GM21786 (cell line): Measurements from ENCODE around the gene PIEZO1.

Experiments used
- ATAC-seq: cut with Tn5 transposase; IDR thresholded peaks from one replicate; pipeline ENCODE4 v1.9.1; 2021; ENCODE audit not compliant: unreplicated experiment

PIEZO1 gene

GRCh38 chr16:88705801-88706228, 79.2 kb downstream of the PIEZO1 start:
- peak; percentile 11 for ATAC-seq

DNA sequence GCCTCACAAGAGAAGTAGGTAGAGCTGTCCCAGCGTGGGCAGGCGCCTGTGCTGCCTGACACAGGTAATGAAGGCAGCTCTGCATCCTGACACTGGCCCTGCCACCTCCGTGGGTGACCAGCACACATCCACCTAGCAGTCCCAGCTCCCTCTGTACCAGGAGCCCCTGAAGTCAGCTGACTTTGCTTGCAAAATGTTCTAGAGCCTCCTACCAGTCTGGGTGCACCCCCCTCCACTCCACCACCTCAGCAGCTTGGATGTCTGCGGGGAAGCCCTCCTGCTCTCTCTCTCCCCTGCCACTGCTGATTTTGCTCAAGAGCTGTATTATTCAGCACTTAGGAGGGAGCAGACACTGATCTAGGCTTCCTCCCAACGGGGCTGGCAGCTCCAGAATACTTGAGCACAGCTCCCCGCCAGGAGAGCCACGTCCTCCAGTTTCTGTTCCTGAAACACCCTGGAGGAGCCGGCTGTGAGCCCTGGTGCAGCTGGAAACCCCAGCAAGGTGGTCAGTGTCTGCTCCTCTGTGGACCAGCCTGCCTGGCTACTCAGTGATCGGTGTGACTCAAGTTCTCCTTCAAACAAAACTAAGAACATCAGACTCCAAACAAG, 79.8 kb downstream of the PIEZO1 start:
- no peak for ATAC-seq

GRCh38 chr16:88703486-88704309, 81.3 kb downstream of the PIEZO1 start:
- ATAC-seq: no peak

DNA sequence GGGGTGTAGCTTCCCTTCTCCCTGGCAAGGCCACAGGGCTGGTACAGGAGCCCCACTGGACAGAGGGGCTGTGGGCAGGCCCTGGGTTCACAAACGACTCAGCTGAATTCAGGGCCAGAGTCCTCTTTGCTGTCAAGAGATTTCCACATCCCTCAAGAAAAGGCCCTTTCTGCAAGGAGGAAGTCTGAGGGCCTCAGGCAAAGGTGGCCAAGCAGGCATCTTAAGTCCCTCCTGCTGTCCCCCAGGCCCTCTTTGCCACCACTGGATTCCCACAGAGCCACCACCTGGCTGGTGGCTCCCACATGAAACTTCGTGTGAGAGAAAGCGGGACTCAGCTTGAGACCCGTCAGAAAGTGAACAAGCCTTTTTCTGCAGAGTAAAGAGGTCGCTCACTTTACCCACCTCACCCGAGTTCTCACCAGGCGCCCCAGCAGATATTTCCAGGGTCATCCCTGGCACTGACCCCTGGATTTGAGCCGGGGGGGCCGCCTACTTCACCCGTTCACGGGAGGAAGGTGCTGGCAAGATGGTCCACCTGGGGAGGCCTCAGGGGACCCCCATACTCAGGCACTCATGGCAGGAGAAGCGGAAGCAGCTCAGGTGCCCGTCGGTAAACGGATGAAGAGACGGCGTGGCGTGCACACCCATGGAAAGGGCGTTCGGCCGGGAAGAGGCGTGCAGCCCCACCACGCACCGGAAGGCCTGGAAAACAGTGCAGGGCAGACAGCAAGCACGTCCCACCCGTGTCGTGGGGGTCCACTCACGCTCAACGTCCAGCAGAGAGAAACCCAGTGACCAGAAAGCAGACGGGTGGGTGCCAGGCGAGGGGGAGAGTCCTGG, 82.4 kb downstream of the PIEZO1 start:
- no peak for ATAC-seq

GRCh38 chr16:88701581-88702370, 83.2 kb downstream of the PIEZO1 start:
- no peak for ATAC-seq

DNA sequence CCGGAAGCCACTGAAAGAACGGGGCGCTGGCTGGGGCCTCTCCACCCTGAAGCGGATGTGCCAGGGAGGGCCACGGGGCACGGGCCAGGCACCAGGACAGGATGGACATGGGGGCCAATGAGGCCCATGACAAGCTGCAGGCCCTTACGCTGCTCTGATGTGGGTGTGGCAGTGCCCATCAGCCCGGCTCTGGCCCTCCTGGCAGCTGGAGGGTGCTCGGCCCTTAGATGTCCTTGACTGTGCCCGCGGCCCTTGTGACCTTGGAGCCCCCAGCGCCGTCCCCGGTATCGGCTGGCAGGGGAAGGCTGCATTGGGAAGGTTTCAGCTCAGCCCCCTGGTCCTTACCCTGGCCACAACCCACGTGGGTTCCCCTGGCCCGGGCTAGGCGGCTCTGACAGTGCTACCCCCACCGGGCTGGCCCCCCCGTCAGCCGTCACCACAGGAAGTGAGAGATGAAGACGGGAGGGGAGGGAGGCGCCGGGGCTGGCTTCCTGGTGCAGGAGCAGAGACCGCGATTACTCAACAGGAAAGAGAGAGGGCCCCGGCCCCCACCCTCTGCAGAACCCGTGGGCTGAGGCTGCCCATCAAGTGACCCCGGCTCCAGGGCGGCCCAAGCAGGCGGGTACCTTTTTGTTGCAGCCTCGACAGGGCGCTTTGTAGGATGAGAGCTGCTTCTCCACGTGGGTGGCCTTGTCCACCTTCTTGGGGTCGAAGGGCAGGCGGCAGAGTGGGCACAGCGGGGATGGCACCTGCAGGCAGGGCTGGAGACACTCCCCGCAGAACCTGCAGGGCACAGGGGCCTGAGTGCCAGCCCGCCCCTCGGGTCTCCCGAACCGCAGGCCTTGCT, 84.2 kb downstream of the PIEZO1 start:
- peak; percentile 69 for ATAC-seq

DNA sequence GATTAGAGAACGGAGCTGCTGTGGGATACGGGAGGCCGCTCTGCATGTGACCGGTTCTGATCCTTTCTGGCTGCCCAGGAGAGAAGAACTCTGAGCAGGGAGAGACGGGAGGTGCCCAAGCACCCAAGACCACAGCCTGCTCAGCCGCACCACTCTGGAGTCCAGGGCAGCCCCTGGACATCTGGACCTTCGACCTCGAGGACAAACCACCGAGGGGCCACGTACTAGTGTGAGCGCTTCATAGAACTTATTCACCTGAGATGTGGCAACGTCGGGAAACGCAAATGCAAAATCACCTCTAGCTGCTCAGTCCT, 84.7 kb downstream of the PIEZO1 start:
- ATAC-seq: no peak

DNA sequence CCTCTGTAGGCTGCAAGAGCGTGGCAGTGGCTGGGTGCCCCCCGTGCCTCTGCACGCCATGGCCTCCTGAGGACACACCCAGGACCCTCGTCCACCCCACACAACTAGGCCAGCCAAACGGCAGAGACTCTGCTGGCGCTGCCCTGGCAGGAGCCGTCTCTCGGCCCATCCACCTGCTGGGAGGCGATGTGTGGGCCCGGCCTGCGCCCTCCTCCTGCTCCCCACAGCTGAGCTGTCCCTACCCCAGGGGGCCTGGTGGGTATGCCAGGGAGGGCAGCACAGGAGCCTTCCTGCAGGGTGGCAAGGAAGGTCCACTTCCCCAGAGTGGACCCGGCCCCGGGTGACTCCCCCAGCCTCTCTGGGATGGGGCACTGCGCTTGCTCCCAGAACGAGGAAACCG, 85.8 kb downstream of the PIEZO1 start:
- ATAC-seq: no peak

- ATAC-seq: no peak
Measured at GRCh38 chr16:88698646-88699045, 86.4 kb downstream of the PIEZO1 start.

- ATAC-seq: no peak
Measured at GRCh38 chr16:88697831-88698615, 87.0 kb downstream of the PIEZO1 start.

DNA sequence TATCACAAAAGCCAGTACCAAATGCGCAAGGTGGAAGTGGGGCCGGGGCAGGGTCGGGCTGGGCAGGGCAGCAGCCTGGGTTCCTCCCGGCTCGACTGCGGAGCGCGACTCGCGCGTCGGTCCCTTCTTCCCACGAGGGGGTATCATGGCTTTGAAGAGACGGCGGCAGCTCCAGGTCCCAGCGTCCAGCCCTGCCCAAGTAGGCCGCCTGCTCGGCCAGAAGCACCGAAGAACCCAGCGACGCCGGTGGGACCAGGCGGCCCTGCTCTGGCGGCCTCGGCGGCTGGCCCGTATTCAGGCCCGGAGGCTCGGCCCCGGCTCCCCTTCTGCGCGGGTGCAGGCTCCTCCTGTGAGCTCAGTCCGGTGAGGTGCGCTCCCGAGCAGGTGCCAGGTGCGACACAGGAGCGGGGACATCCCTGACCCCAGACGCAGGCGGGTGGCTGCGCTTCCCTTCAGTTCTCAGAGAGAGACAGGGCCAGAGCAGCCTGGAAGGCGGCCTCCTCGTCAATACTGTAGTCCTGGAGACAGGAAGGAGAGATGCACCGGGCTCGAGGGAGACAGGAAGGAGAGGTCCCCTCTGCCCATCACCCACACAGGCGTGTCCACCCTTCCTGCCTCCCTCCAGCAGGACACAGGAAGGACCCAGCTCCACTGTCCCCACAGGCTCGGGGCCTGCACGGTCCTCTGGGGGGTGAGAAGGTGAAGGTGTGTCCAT, 87.7 kb downstream of the PIEZO1 start:
- ATAC-seq: no peak

GRCh38 chr16:88696441-88696840, 88.6 kb downstream of the PIEZO1 start:
- ATAC-seq: no peak

DNA sequence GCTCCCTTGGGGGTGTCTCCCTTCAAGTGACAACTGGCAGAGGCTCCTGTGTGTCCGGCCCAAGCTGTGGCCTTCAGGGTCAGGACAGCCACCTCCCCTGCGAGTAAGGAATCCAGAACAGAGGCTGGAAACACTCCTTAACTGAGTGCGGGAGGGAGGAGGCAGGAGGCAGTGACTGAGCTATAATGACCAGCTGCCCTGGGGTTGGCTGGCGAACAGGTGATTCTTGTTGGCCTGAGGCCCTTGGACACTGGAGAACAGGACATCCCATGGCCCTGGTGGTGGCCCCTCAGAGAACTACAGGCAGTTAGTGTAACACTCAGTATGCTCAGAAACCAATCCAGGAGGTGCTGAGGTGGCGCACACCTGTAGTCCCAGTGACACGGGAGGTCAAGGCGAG, 89.3 kb downstream of the PIEZO1 start:
- no peak for ATAC-seq

- ATAC-seq: no peak
Measured at GRCh38 chr16:88695218-88695617, 89.8 kb downstream of the PIEZO1 start.

GRCh38 chr16:88694221-88695087, 90.6 kb downstream of the PIEZO1 start:
- no peak for ATAC-seq

GRCh38 chr16:88693420-88694177, 91.4 kb downstream of the PIEZO1 start:
- ATAC-seq: no peak

DNA sequence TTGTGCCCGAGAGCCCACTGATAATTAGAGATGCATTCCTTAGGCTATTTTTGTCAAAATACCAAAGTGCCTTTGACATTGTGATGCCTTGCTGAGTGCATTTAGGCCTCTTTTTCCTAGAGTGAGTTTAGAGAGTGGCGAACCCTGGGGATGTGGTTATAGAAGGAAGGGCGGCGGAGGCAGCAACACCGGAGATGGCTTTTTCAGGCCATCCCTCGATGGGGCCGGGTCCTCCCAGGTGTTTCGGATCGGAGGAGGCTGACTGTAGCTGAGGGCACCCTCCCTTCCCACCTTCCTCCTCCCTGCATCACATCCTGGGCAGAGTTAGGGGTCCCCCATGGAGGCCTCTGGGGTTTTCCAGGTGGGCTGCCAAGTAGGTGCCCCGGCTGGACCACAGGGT, 92.2 kb downstream of the PIEZO1 start:
- no peak for ATAC-seq
